Activated naive CD4-positive, alpha-beta T cell treated with anti-CD3 and anti-CD28 coated beads for 36 hours (primary cell): ENCODE results near the gene KRTAP12-3. TPM values are rescaled to one million over a fixed set of nuclear protein-coding genes. Genes with fewer than 3 reads are reported as not detected.
"Not testable (repeated sequence)": the region's sequence is repeated elsewhere in the genome, so short reads cannot be mapped to it uniquely, and the experiment has no call there.

Experiments
- CTCF ChIA-PET: fragments of 350-600 bp; sonication (Branson Sonifier 250); formaldehyde crosslinking; loops from one replicate; lab custom pipeline; 2021; ENCODE audit warnings: antibody characterized with exemption; lab: Charles Lee
- DNase-seq: peaks from one replicate; pipeline ENCODE4 v3.0.0-alpha.2; 2020
- H3K27ac Mint-ChIP-seq: one replicate; pipeline ENCODE4 v1.8.0; 2021; ENCODE audit warnings: mild to moderate bottlenecking, mixed read lengths
- H3K27me3 Mint-ChIP-seq: one replicate; pipeline ENCODE4 v1.8.0; 2021; ENCODE audit warnings: low read depth, mixed read lengths
- H3K36me3 Mint-ChIP-seq: one replicate; pipeline ENCODE4 v1.8.0; 2021; ENCODE audit warnings: low read depth, mixed read lengths
- H3K4me1 Mint-ChIP-seq: one replicate; pipeline ENCODE4 v1.8.0; 2021; ENCODE audit warnings: low read depth, mixed read lengths
- H3K4me3 Mint-ChIP-seq: one replicate; pipeline ENCODE4 v1.8.0; 2021; ENCODE audit warnings: mild to moderate bottlenecking, moderate library complexity, mixed read lengths
- H3K9me3 Mint-ChIP-seq: one replicate; pipeline ENCODE4 v1.8.0; 2021; ENCODE audit warnings: mixed read lengths
- intact Hi-C: fragments of 100-400 bp; cut with micrococcal nuclease; formaldehyde crosslinking; loops from one replicate; pipeline ENCODE4 v1.15.1; 2023
- total RNA-seq, 2 experiments: library from RNA; stranded (reverse); gene quantifications; one replicate each; pipeline ENCODE4 v1.2.3, GENCODE V29; 2021

The KRTAP12-3 gene
- not detected for total RNA-seq

GRCh38 chr21:44657635-44658540 lies at the start of gene KRTAP12-3:
TSS of gene KRTAP12-3 (plus strand) at chr21:44657932. CDS start at chr21:44657980, 48 bp downstream.
- CTCF ChIA-PET: interaction anchor here (1.1 kb wide), 1 partner anchor 9 kb away, joined by 3 read pairs; no protein-coding TSS in a partner anchor
- Mint-ChIP-seq H3K4me3 (peak within 1 kb of the TSS; percentile 48), H3K27ac (peak within 1 kb of the TSS; percentile 76), H3K9me3 (peaks cover 33% of the 10 kb centered on the region), H3K36me3 (peaks cover 7% of the 10 kb centered on the region), H3K4me1 (peaks cover 49% of the 10 kb centered on the region), H3K27me3 (no peaks in the 10 kb centered on the region)
- intact Hi-C loops: loop anchor here (1.0 kb wide), 2 partner anchors 39 to 256 kb away; no protein-coding TSS in a partner anchor
- DNase-seq: peak; percentile 45

GRCh38 chr21:44609193-44609592 lies 48.5 kb upstream of the KRTAP12-3 start:
- H3K4me3 Mint-ChIP-seq: no peak overlapping the region
- no peak overlapping the region for H3K27ac Mint-ChIP-seq
- H3K4me1 Mint-ChIP-seq: no peaks in the 10 kb centered on the region
- H3K36me3 Mint-ChIP-seq: no peaks in the 10 kb centered on the region
- CTCF ChIA-PET: no interaction called here
- H3K9me3 Mint-ChIP-seq: peaks cover 20% of the 10 kb centered on the region
- DNase-seq: no peak
- no peaks in the 10 kb centered on the region for H3K27me3 Mint-ChIP-seq
- intact Hi-C loops: no loop called here

- H3K27me3 Mint-ChIP-seq, DNase-seq, H3K36me3 Mint-ChIP-seq, H3K4me3 Mint-ChIP-seq, H3K4me1 Mint-ChIP-seq, CTCF ChIA-PET, H3K27ac Mint-ChIP-seq, intact Hi-C loops: not testable (repeated sequence)
- peaks cover 20% of the 10 kb centered on the region for H3K9me3 Mint-ChIP-seq
These were observed 47.4 kb upstream of the KRTAP12-3 start for GRCh38 chr21:44610157-44610843.

GRCh38 chr21:44611551-44611950 lies 46.2 kb upstream of the KRTAP12-3 start:
- Mint-ChIP-seq H3K4me3 (no peak overlapping the region), H3K27me3 (no peaks in the 10 kb centered on the region), H3K9me3 (peaks cover 20% of the 10 kb centered on the region), H3K4me1 (peaks cover 10% of the 10 kb centered on the region), H3K36me3 (no peaks in the 10 kb centered on the region), H3K27ac (no peak overlapping the region)
- intact Hi-C loops: no loop called here
- no peak for DNase-seq
- CTCF ChIA-PET: no interaction called here

DNA sequence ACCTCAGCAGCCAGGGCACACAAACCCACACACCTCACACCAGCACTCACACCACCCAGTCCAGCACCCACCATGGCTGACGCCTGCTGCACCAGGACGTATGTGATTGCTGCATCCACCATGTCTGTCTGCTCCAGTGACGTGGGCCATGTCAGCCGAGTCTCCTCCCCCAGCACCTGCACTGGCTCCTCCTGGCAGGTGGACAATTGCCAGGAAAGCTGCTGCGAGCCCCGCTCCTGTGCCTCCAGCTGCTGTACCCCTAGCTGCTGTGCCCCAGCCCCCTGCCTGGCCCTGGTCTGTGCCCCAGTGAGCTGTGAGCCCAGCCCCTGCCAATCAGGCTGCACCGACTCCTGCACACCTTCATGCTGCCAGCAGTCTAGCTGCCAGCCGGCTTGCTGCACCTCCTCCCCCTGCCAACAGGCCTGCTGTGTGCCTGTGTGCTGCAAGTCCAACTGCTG lies 45.7 kb upstream of the KRTAP12-3 start, which contains the start of gene KRTAP10-8:
KRTAP10-8 (plus strand) TSS at position 51 of the 458 bp plus-strand sequence; CDS start at position 73, 22 bp downstream.
- CTCF ChIA-PET: interaction anchor here (0.7 kb wide), 1 partner anchor 17 kb away, joined by 3 read pairs; no protein-coding TSS in a partner anchor
- no peaks in the 10 kb centered on the region for H3K27me3 Mint-ChIP-seq
- DNase-seq: no peak
- no peak within 1 kb of the TSS for H3K27ac Mint-ChIP-seq
- peaks cover 20% of the 10 kb centered on the region for H3K9me3 Mint-ChIP-seq
- H3K4me1 Mint-ChIP-seq: peaks cover 15% of the 10 kb centered on the region
- H3K4me3 Mint-ChIP-seq: no peak within 1 kb of the TSS
- intact Hi-C loops: no loop called here
- H3K36me3 Mint-ChIP-seq: no peaks in the 10 kb centered on the region

DNA sequence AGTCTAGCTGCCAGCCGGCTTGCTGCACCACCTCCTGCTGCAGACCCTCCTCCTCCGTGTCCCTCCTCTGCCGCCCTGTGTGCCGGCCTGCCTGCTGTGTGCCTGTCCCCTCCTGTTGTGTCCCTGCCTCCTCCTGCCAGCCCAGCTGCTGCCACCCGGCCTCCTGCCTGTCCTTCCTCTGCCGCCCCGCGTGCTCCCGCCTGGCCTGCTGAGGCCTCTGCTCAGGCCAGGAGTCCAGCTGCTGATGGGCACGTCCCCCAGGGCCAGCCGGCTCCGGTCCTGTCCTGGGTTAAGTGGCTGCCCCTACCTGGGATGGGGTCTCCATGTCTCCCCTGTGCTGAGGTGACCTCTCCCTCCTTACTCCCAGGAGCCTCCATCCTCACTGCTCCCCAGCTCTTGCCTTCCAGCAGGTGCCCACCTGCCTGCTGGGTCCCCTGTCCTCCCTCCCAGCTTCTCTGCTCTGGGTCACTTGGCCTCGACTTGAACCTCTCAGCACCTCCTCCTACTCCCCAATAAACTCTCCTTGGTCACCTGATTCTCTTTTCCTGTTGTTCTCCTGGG lies 45.0 kb upstream of the KRTAP12-3 start:
- H3K4me3 Mint-ChIP-seq: no peak overlapping the region
- no peak overlapping the region for H3K27ac Mint-ChIP-seq
- DNase-seq: no peak
- peaks cover 19% of the 10 kb centered on the region for H3K4me1 Mint-ChIP-seq
- peaks cover 20% of the 10 kb centered on the region for H3K9me3 Mint-ChIP-seq
- CTCF ChIA-PET: interaction anchor here (0.7 kb wide), 1 partner anchor 16 kb away, joined by 3 read pairs; no protein-coding TSS in a partner anchor
- intact Hi-C loops: no loop called here
- H3K27me3 Mint-ChIP-seq: no peaks in the 10 kb centered on the region
- no peaks in the 10 kb centered on the region for H3K36me3 Mint-ChIP-seq

GRCh38 chr21:44613386-44614155 lies 44.2 kb upstream of the KRTAP12-3 start:
- H3K9me3 Mint-ChIP-seq: peaks cover 23% of the 10 kb centered on the region
- intact Hi-C loops: no loop called here
- DNase-seq: no peak
- CTCF ChIA-PET: no interaction called here
- no peak overlapping the region for H3K27ac Mint-ChIP-seq
- H3K4me3 Mint-ChIP-seq: no peak overlapping the region
- H3K4me1 Mint-ChIP-seq: peaks cover 25% of the 10 kb centered on the region
- no peaks in the 10 kb centered on the region for H3K36me3 Mint-ChIP-seq
- H3K27me3 Mint-ChIP-seq: no peaks in the 10 kb centered on the region

DNA sequence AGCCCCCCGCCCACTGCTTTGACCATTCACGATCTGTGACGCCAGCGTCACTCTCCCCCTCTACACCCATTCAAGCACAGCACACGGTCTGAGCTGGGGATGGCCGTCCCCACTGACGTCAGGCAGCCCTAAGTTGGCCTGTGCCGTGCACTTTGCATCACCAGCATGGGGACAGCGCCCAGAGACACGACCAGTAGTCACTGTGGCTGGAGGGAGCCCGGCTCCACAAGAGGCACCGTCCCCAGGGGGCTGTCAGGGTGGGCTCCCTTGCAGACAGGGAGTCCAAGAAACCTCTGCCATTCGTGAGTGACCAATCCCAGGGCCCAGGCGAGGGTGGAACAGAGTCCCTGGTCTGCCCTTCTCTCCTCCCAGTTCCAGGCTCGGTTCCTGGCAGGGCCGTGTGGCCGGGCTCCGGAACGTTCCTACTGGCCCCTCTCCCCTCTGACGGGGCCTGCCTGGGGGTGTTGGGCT lies 43.5 kb upstream of the KRTAP12-3 start:
- no peaks in the 10 kb centered on the region for H3K27me3 Mint-ChIP-seq
- no peak for DNase-seq
- H3K4me3 Mint-ChIP-seq: no peak overlapping the region
- H3K9me3 Mint-ChIP-seq: peaks cover 24% of the 10 kb centered on the region
- peaks cover 31% of the 10 kb centered on the region for H3K4me1 Mint-ChIP-seq
- H3K27ac Mint-ChIP-seq: no peak overlapping the region
- intact Hi-C loops: no loop called here
- peaks cover 3% of the 10 kb centered on the region for H3K36me3 Mint-ChIP-seq
- CTCF ChIA-PET: no interaction called here

GRCh38 chr21:44614961-44615391 lies 42.8 kb upstream of the KRTAP12-3 start:
- intact Hi-C loops: no loop called here
- H3K4me3 Mint-ChIP-seq: no peak overlapping the region
- peaks cover 9% of the 10 kb centered on the region for H3K36me3 Mint-ChIP-seq
- H3K27me3 Mint-ChIP-seq: no peaks in the 10 kb centered on the region
- H3K4me1 Mint-ChIP-seq: peaks cover 38% of the 10 kb centered on the region
- CTCF ChIA-PET: interaction anchor here (0.7 kb wide), 1 partner anchor 342 kb away, joined by 3 read pairs; no protein-coding TSS in a partner anchor
- H3K27ac Mint-ChIP-seq: no peak overlapping the region
- DNase-seq: no peak
- peaks cover 24% of the 10 kb centered on the region for H3K9me3 Mint-ChIP-seq

GRCh38 chr21:44615466-44615865 lies 42.3 kb upstream of the KRTAP12-3 start:
- CTCF ChIA-PET: interaction anchor here (0.7 kb wide), 1 partner anchor 341 kb away, joined by 3 read pairs; no protein-coding TSS in a partner anchor
- intact Hi-C loops: no loop called here
- H3K9me3 Mint-ChIP-seq: peaks cover 23% of the 10 kb centered on the region
- DNase-seq: no peak
- H3K4me1 Mint-ChIP-seq: peaks cover 38% of the 10 kb centered on the region
- no peaks in the 10 kb centered on the region for H3K27me3 Mint-ChIP-seq
- H3K4me3 Mint-ChIP-seq: no peak overlapping the region
- no peak overlapping the region for H3K27ac Mint-ChIP-seq
- peaks cover 12% of the 10 kb centered on the region for H3K36me3 Mint-ChIP-seq

DNA sequence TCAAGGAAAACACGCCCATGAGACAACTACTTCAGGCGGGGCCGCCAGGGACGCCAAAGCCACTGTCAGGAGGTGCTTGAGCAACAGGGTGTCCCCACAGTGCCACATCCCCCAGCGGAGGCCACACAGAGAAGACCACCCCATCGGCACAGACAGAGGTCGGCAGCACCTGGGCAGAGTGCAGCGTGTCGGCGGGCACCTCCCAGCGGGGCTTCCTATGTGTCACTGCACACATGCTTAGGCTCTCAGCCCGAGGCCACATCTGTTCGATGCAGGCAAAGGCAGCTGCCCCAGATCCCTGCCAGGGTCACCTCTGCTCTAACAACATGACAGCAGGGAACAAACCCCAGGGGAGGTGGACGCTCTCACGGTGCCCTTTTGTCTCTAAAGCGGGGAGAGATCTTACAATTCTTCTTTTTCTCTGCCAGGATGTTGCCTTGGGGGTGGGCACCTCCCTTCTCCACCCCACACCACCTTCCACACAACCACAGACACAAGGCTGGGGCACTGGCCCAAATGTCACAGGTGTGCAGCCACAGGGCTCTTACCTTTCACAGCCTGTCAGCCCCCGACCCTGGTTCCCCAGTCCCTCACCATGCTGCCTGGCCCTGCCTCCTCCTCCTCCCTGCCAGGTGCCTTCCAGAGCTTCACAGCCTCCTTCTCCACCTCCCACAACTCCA lies 41.7 kb upstream of the KRTAP12-3 start:
- CTCF ChIA-PET: interaction anchor here (1.1 kb wide), 1 partner anchor 521 kb away, joined by 3 read pairs; no protein-coding TSS in a partner anchor
- Mint-ChIP-seq H3K4me3 (no peak overlapping the region), H3K27ac (no peak overlapping the region), H3K36me3 (peaks cover 16% of the 10 kb centered on the region), H3K9me3 (peaks cover 26% of the 10 kb centered on the region), H3K27me3 (no peaks in the 10 kb centered on the region), H3K4me1 (peaks cover 40% of the 10 kb centered on the region)
- DNase-seq: no peak
- intact Hi-C loops: no loop called here
